IMR-90 (cell line): Measurements from ENCODE around the gene MAGI2. TPM values are rescaled to one million over a fixed set of nuclear protein-coding genes. Genes with fewer than 3 reads are reported as not detected.

ENCODE experiments used
- ATAC-seq: fragments of 200-7000 bp; cut with Tn5 transposase; 2 replicates; pipeline ENCODE4 v1.9.1; 2020; ENCODE audit warnings: low read depth, mild to moderate bottlenecking, moderate library complexity
- BruUV-seq: library from RNA; stranded (reverse); fragments of 400-500 nt; replicated peaks from 2 replicates; lab custom pipeline; 2021; lab: Mats Ljungman, UMichigan
- CTCF ChIA-PET: fragments of 300-600 bp; formaldehyde crosslinking; extraction: SDS; loops from one replicate; lab custom pipeline; 2021; ENCODE audit warnings: antibody characterized with exemption; lab: Yijun Ruan, JAX
- POLR2A ChIA-PET: fragments of 300-600 bp; sonication (Branson Sonifier 250); formaldehyde crosslinking; loops from one replicate; lab custom pipeline; 2022; ENCODE audit warnings: antibody characterized with exemption; ENCODE audit not compliant: unreplicated experiment; lab: Charles Lee
- DNase-seq: peaks from one replicate; pipeline ENCODE4 v3.0.0; 2013
- H2AFZ ChIP-seq: replicated peaks from 2 replicates; pipeline ENCODE3; 2013; ENCODE audit warnings: low read length, mild to moderate bottlenecking; ENCODE audit not compliant: poor library complexity
- H2AK5ac ChIP-seq: 2 replicates; pipeline ENCODE4 v1.6.1; 2013; ENCODE audit warnings: low read depth, low read length, inconsistent platforms
- H2AK9ac ChIP-seq: replicated peaks from 2 replicates; pipeline ENCODE3; 2013; ENCODE audit warnings: mild to moderate bottlenecking, low read depth, low read length, moderate library complexity; ENCODE audit not compliant: poor library complexity
- H2BK120ac ChIP-seq: 2 replicates; pipeline ENCODE4 v1.6.1; 2013; ENCODE audit warnings: low read depth, low read length, inconsistent platforms
- H2BK15ac ChIP-seq: 3 replicates; pipeline ENCODE4 v1.6.1; 2013; ENCODE audit warnings: low read depth, low read length, inconsistent platforms
- H2BK20ac ChIP-seq: 2 replicates; pipeline ENCODE4 v1.6.1; 2013; ENCODE audit warnings: low read depth, mild to moderate bottlenecking, inconsistent platforms, low read length, moderate library complexity
- H2BK5ac ChIP-seq: 2 replicates; pipeline ENCODE4 v1.6.1; 2013; ENCODE audit warnings: mild to moderate bottlenecking, low read depth, low read length, inconsistent platforms; ENCODE audit not compliant: poor library complexity, severe bottlenecking
- H3K14ac ChIP-seq: replicated peaks from 2 replicates; pipeline ENCODE4 v1.6.1; 2013; ENCODE audit warnings: low read depth, low read length, inconsistent platforms
- H3K18ac ChIP-seq: 2 replicates; pipeline ENCODE4 v1.6.1; 2013; ENCODE audit warnings: low read depth, low read length, control low read depth
- H3K23ac ChIP-seq: 2 replicates; pipeline ENCODE4 v1.6.1; 2013; ENCODE audit warnings: low read depth, low read length, inconsistent platforms
- H3K27ac ChIP-seq: 2 replicates; pipeline ENCODE4 v1.5.1; 2013; ENCODE audit warnings: mild to moderate bottlenecking, control low read depth, low read length; ENCODE audit not compliant: insufficient read depth
- H3K27me3 ChIP-seq: 2 replicates; pipeline ENCODE4 v1.6.1; 2013; ENCODE audit warnings: low read length; ENCODE audit not compliant: control insufficient read depth, insufficient read depth
- H3K36me3 ChIP-seq: 2 replicates; pipeline ENCODE4 v1.6.1; 2013; ENCODE audit warnings: low read length, mixed read lengths; ENCODE audit not compliant: control insufficient read depth, insufficient read depth
- H3K4ac ChIP-seq: 2 replicates; pipeline ENCODE4 v1.6.1; 2013; ENCODE audit warnings: low read depth, low read length, inconsistent platforms
- H3K4me1 ChIP-seq: 2 replicates; pipeline ENCODE4 v1.6.1; 2013; ENCODE audit warnings: low read length, mixed read lengths; ENCODE audit not compliant: control insufficient read depth, insufficient read depth
- H3K4me2 ChIP-seq: 2 replicates; pipeline ENCODE4 v1.6.1; 2013; ENCODE audit warnings: low read depth, mild to moderate bottlenecking, control low read depth, low read length, moderate library complexity
- H3K4me3 ChIP-seq: 2 replicates; pipeline ENCODE4 v1.5.1; 2013; ENCODE audit warnings: low read depth, mild to moderate bottlenecking, control low read depth, low read length, moderate library complexity; ENCODE audit not compliant: insufficient read depth
- H3K56ac ChIP-seq: 2 replicates; pipeline ENCODE4 v1.6.1; 2013; ENCODE audit warnings: low read length, inconsistent platforms; ENCODE audit not compliant: insufficient read depth; ENCODE audit errors: extremely low read depth
- H3K79me1 ChIP-seq, 2 experiments: 2 replicates each; pipeline ENCODE4 v1.6.1; 2013; ENCODE audit warnings: low read length in 2 of 2, inconsistent platforms in 1 of 2, low read depth in 1 of 2
- H3K9ac ChIP-seq: 2 replicates; pipeline ENCODE4 v1.6.1; 2013; ENCODE audit warnings: low read depth, low read length, control low read depth
- H3K9me1 ChIP-seq: 2 replicates; pipeline ENCODE4 v1.6.1; 2013; ENCODE audit warnings: low read length, inconsistent platforms; ENCODE audit not compliant: insufficient read depth
- H3K9me3 ChIP-seq: 2 replicates; pipeline ENCODE4 v1.6.1; 2013; ENCODE audit warnings: low read length; ENCODE audit not compliant: control insufficient read depth, insufficient read depth
- H4K20me1 ChIP-seq: 2 replicates; pipeline ENCODE4 v1.6.1; 2013; ENCODE audit warnings: low read length, inconsistent platforms; ENCODE audit not compliant: insufficient read depth
- H4K5ac ChIP-seq: 2 replicates; pipeline ENCODE4 v1.6.1; 2013; ENCODE audit warnings: mild to moderate bottlenecking, low read depth, low read length, control low read depth
- H4K8ac ChIP-seq, 2 experiments: 2 replicates each; pipeline ENCODE4 v1.6.1; 2013; ENCODE audit warnings: low read depth in 2 of 2, low read length in 2 of 2, control low read depth in 1 of 2, inconsistent platforms in 1 of 2
- H4K91ac ChIP-seq: 2 replicates; pipeline ENCODE4 v1.6.1; 2013; ENCODE audit warnings: low read depth, low read length, inconsistent platforms; ENCODE audit not compliant: insufficient read depth
- BHLHE40 ChIP-seq: fragments of 150-350 bp; IDR thresholded peaks from 2 replicates; pipeline ENCODE4 v1.6.1; 2016; ENCODE audit warnings: mild to moderate bottlenecking, low read depth, low read length
- CEBPB ChIP-seq: IDR thresholded peaks from 2 replicates; pipeline ENCODE4 v1.6.1; 2012; ENCODE audit warnings: low read depth, low read length, improper control_type of control experiment
- CHD1 ChIP-seq: IDR thresholded peaks from 2 replicates; pipeline ENCODE4 v1.6.1; 2012; ENCODE audit warnings: low read depth, low read length, improper control_type of control experiment
- CTCF ChIP-seq: conservative IDR thresholded peaks from 2 replicates; pipeline ENCODE4 v1.5.1; 2012; ENCODE audit warnings: mild to moderate bottlenecking, low read depth, low read length, improper control_type of control experiment
- ELK1 ChIP-seq: fragments of 150-350 bp; IDR thresholded peaks from 2 replicates; pipeline ENCODE4 v1.6.1; 2016; ENCODE audit warnings: low read depth, mild to moderate bottlenecking, low read length, moderate library complexity, borderline replicate concordance
- MAFK ChIP-seq: IDR thresholded peaks from 2 replicates; pipeline ENCODE4 v1.6.1; 2012; ENCODE audit warnings: low read depth, low read length, improper control_type of control experiment
- MAZ ChIP-seq: IDR thresholded peaks from 2 replicates; pipeline ENCODE4 v1.6.1; 2012; ENCODE audit warnings: low read depth, mild to moderate bottlenecking, low read length, improper control_type of control experiment, moderate library complexity, borderline replicate concordance
- MXI1 ChIP-seq: IDR thresholded peaks from 2 replicates; pipeline ENCODE4 v1.6.1; 2012; ENCODE audit warnings: low read depth, mild to moderate bottlenecking, low read length, moderate library complexity, borderline replicate concordance
- NFE2L2 ChIP-seq: fragments of 150-350 bp; IDR thresholded peaks from 2 replicates; pipeline ENCODE4 v1.6.1; 2016; ENCODE audit warnings: low read depth, mild to moderate bottlenecking, low read length
- RAD21 ChIP-seq: IDR thresholded peaks from 2 replicates; pipeline ENCODE4 v1.6.1; 2012; ENCODE audit warnings: low read length, improper control_type of control experiment
- RCOR1 ChIP-seq: IDR thresholded peaks from 2 replicates; pipeline ENCODE4 v1.6.1; 2012; ENCODE audit warnings: mild to moderate bottlenecking, low read length, improper control_type of control experiment; ENCODE audit not compliant: insufficient replicate concordance
- RFX5 ChIP-seq: IDR thresholded peaks from 2 replicates; pipeline ENCODE4 v1.8.0; 2012; ENCODE audit warnings: low read depth, mild to moderate bottlenecking, low read length, moderate library complexity
- dilution Hi-C: fragments of 300-500 bp; cut with HindIII; formaldehyde crosslinking; loops from one replicate; pipeline ENCODE4 v1.14.3; 2018; ENCODE audit warnings: low sequenced_read_pairs; ENCODE audit not compliant: unreplicated experiment
- in situ Hi-C: fragments of 300-500 bp; cut with MboI; formaldehyde crosslinking; loops from 3 replicates; pipeline ENCODE4 v1.14.3; 2019; ENCODE audit warnings: low sequenced_read_pairs, inconsistent platforms, mixed read lengths
- intact Hi-C: fragments of 100-400 bp; cut with micrococcal nuclease; formaldehyde crosslinking; loops from 2 replicates; pipeline ENCODE4 v1.10.0; 2022
- polyA plus RNA-seq, 3 experiments: library from polyadenylated mRNA; depleted of rRNA; stranded (reverse); fragments of >200 nt; gene quantifications; 2 replicates each; pipeline ENCODE4 v1.2.3, GENCODE V29; 2012; ENCODE audit warnings: low replicate concordance in 1 of 3
- total RNA-seq: library from RNA; depleted of rRNA; stranded (reverse); fragments of >200 nt; gene quantifications from 2 replicates; pipeline ENCODE4 v1.2.3, GENCODE V29; 2012

Gene MAGI2
- total and polyA plus RNA-seq, 2 of the 4 experiments (the other 2 are of a cell fraction) = 2.5 to 17.9 TPM

- POLR2A ChIA-PET = no interaction called here
- H3K23ac ChIP-seq = no peak overlapping the region
These were observed 810.7 kb downstream of the MAGI2 start for GRCh38 chr7:78642751-78643150.

More at GRCh38 chr7:78642751-78643150, 810.7 kb downstream of the MAGI2 start:
- H3K14ac ChIP-seq = no peak overlapping the region
- no peak overlapping the region for H3K9ac ChIP-seq
- intact Hi-C loops (no loop called here), dilution Hi-C loops (no loop called here), in situ Hi-C loops (no loop called here)
- H4K5ac ChIP-seq = no peak overlapping the region
- no peak overlapping the region for H4K8ac ChIP-seq
- DNase-seq (no peak), ATAC-seq (no peak)
- CTCF ChIA-PET = no interaction called here
- H4K20me1 ChIP-seq = no peaks in the 10 kb centered on the region
- no peak overlapping the region for H2BK20ac ChIP-seq
- no peak overlapping the region for H3K4me3 ChIP-seq
- no peak overlapping the region for H2AFZ ChIP-seq
- H2BK5ac ChIP-seq = no peak overlapping the region
- no peaks in the 10 kb centered on the region for H3K36me3 ChIP-seq
- H2AK9ac ChIP-seq = no peak overlapping the region
- H3K18ac ChIP-seq = no peak overlapping the region
- no peak overlapping the region for H3K4me2 ChIP-seq
- H2AK5ac ChIP-seq = no peak overlapping the region
- no peak overlapping the region for H3K56ac ChIP-seq
- no peak overlapping the region for H3K4ac ChIP-seq
- no peaks in the 10 kb centered on the region for H3K27me3 ChIP-seq
- no TSS peak for BruUV-seq
- H2BK15ac ChIP-seq = no peak overlapping the region
- no peak overlapping the region for H2BK120ac ChIP-seq
- TF ChIP-seq ELK1 (no peak), MAZ (no peak), NFE2L2 (no peak), CEBPB (no peak), CHD1 (no peak), RCOR1 (no peak), MXI1 (no peak), CTCF (no peak), RAD21 (no peak), MAFK (no peak), RFX5 (no peak), BHLHE40 (no peak)
- H3K79me1 ChIP-seq = no peaks in the 10 kb centered on the region; a peak in 2 of 4 replicates
- no peaks in the 10 kb centered on the region for H3K9me1 ChIP-seq
- H3K4me1 ChIP-seq = no peaks in the 10 kb centered on the region
- H3K9me3 ChIP-seq = no peaks in the 10 kb centered on the region
- H3K27ac ChIP-seq = no peak overlapping the region
- no peak overlapping the region for H4K91ac ChIP-seq
